Naive thymus-derived CD4-positive, alpha-beta T cell (primary cell): Measurements from ENCODE around the gene DMXL1. TPM values are rescaled to one million over a fixed set of nuclear protein-coding genes. Genes with fewer than 3 reads are reported as not detected.
A peak's percentile ranks its signal among the peaks of the same experiment; 100 is the strongest.

Source experiments
- ATAC-seq: fragments of 150-1000 bp; cut with Tn5 transposase; 2 replicates; pipeline ENCODE4 v1.10.0; 2021; ENCODE audit warnings: mild to moderate bottlenecking, moderate library complexity
- CTCF ChIA-PET: fragments of 350-600 bp; sonication (Branson Sonifier 250); formaldehyde crosslinking; loops from one replicate; lab custom pipeline; 2021; ENCODE audit warnings: antibody characterized with exemption; lab: Charles Lee
- POLR2A ChIA-PET: fragments of 350-600 bp; sonication (Branson Sonifier 250); formaldehyde crosslinking; loops from one replicate; lab custom pipeline; 2021; ENCODE audit warnings: antibody characterized with exemption, inconsistent platforms; lab: Charles Lee
- DNase-seq, 9 donors: peaks; one replicate each; pipeline versions ENCODE4 v3.0.0 to v3.0.0-alpha.2; 2020 to 2022; ENCODE audit warnings: mixed read lengths in 1 of 9
- H3K27ac ChIP-seq: one replicate; pipeline ENCODE4 v1.7.0; 2013; ENCODE audit warnings: mild to moderate bottlenecking, low read depth, low read length, moderate library complexity
- H3K27me3 ChIP-seq, 2 donors: one replicate each; pipeline ENCODE4 v1.7.0; 2013; ENCODE audit warnings: low read length in 2 of 2, mild to moderate bottlenecking in 2 of 2, moderate library complexity in 2 of 2; ENCODE audit not compliant: control insufficient read depth in 2 of 2, insufficient read depth in 2 of 2
- H3K36me3 ChIP-seq, 3 experiments: 1 replicate in 2 of 3; 2 replicates in 1 of 3; pipeline ENCODE4 v1.7.0; 2013; ENCODE audit warnings: low read length in 3 of 3, mild to moderate bottlenecking in 3 of 3, moderate library complexity in 1 of 3; ENCODE audit not compliant: insufficient read depth in 3 of 3, control insufficient read depth in 2 of 3
- H3K4me1 ChIP-seq, 2 donors: one replicate each; pipeline ENCODE4 v1.7.0; 2013; ENCODE audit warnings: low read length in 2 of 2, mild to moderate bottlenecking in 2 of 2, moderate library complexity in 1 of 2; ENCODE audit not compliant: control insufficient read depth in 2 of 2, insufficient read depth in 2 of 2
- H3K4me3 ChIP-seq: 2 replicates; pipeline ENCODE4 v1.7.0; 2013; ENCODE audit warnings: mild to moderate bottlenecking, low read length
- H3K9me3 ChIP-seq, 3 experiments: 1 replicate in 2 of 3; 2 replicates in 1 of 3; pipeline ENCODE4 v1.7.0; 2013; ENCODE audit warnings: low read length in 3 of 3; ENCODE audit not compliant: control insufficient read depth in 2 of 3
- H3K27ac Mint-ChIP-seq, 9 donors: one replicate each; pipeline ENCODE4 v1.8.0; 2020 to 2022; ENCODE audit warnings: mixed read lengths in 9 of 9, mild to moderate bottlenecking in 8 of 9, moderate library complexity in 5 of 9, inconsistent platforms in 2 of 9
- H3K27me3 Mint-ChIP-seq, 5 donors: one replicate each; pipeline ENCODE4 v1.8.0; 2021 to 2022; ENCODE audit warnings: mixed read lengths in 5 of 5, mild to moderate bottlenecking in 1 of 5
- H3K36me3 Mint-ChIP-seq, 5 donors: one replicate each; pipeline ENCODE4 v1.8.0; 2020 to 2022; ENCODE audit warnings: mixed read lengths in 5 of 5, mild to moderate bottlenecking in 3 of 5, inconsistent platforms in 1 of 5
- H3K4me1 Mint-ChIP-seq, 7 donors: one replicate each; pipeline ENCODE4 v1.8.0; 2020 to 2022; ENCODE audit warnings: mixed read lengths in 7 of 7, mild to moderate bottlenecking in 3 of 7, inconsistent platforms in 1 of 7
- H3K4me3 Mint-ChIP-seq, 10 donors: one replicate each; pipeline ENCODE4 v1.8.0; 2020 to 2022; ENCODE audit warnings: mild to moderate bottlenecking in 10 of 10, mixed read lengths in 10 of 10, moderate library complexity in 6 of 10, inconsistent platforms in 2 of 10
- H3K9me3 Mint-ChIP-seq, 11 donors: one replicate each; pipeline ENCODE4 v1.8.0; 2020 to 2022; ENCODE audit warnings: mixed read lengths in 11 of 11, mild to moderate bottlenecking in 4 of 11, inconsistent platforms in 1 of 11, moderate library complexity in 1 of 11
- intact Hi-C, 2 donors: fragments of 100-400 bp; cut with micrococcal nuclease; formaldehyde crosslinking; loops; one replicate each; pipeline ENCODE4 v1.15.1; 2023
- polyA plus RNA-seq, 2 donors: library from polyadenylated mRNA; unstranded; fragments of 300-500 nt; fragmentation: Illumina TruSeq; gene quantifications; one replicate each; pipeline ENCODE4 v1.2.3, GENCODE V29; 2021
- total RNA-seq, 6 experiments: library from RNA in 5 of 6; stranded (reverse) in 5 of 6; gene quantifications; 1 replicate in 5 of 6; 2 replicates in 1 of 6; pipeline ENCODE4 v1.2.3 and lab custom pipeline; 2021 to 2026

The DMXL1 gene
- total and polyA plus RNA-seq, 7 experiments from 2014 or later: 16.5 to 40.8 (median 32.0) TPM

DNA sequence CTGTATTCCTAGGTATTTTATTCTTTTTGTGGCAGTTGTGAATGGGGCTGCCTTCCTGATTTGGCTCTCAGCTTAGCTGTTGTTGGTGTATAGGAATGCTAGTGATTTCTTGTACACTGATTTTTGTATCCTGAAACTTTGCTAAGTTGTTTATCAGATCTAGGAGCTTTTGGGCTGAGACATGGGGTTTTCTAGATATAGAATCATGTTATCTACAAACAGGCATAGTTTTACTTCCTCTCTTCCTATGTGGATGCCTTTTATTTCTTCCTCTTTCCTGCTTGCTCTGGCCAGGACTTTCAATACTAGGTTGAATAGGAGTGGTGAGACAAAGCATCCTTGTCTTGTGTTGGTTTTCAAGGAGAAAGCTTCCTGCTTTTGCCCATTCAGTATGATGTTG, 129.9 kb downstream of the DMXL1 start:
- peaks cover 15 to 81% (median 68%) of the 10 kb centered on the region in 5 donors for H3K36me3 Mint-ChIP-seq
- no peak overlapping the region for H3K27ac ChIP-seq
- H3K4me1 ChIP-seq: no peaks in the 10 kb centered on the region
- peaks cover 0 to 28% (median 0%) of the 10 kb centered on the region in 3 experiments for H3K36me3 ChIP-seq
- H3K4me1 Mint-ChIP-seq: peaks cover 0 to 23% (median 15%) of the 10 kb centered on the region in 7 donors
- ATAC-seq: no peak
- DNase-seq: no peak
- intact Hi-C loops: no loop called here
- peaks cover 0 to 10% (median 3%) of the 10 kb centered on the region in 11 donors for H3K9me3 Mint-ChIP-seq
- POLR2A ChIA-PET: no interaction called here
- no peak overlapping the region for H3K4me3 Mint-ChIP-seq
- no peaks in the 10 kb centered on the region for H3K27me3 Mint-ChIP-seq
- peak overlapping the region in 2 of 9 donors; percentile 9 to 51 for H3K27ac Mint-ChIP-seq
- no peaks in the 10 kb centered on the region for H3K9me3 ChIP-seq
- no peak overlapping the region for H3K4me3 ChIP-seq
- no peaks in the 10 kb centered on the region for H3K27me3 ChIP-seq
- CTCF ChIA-PET: no interaction called here

DNA sequence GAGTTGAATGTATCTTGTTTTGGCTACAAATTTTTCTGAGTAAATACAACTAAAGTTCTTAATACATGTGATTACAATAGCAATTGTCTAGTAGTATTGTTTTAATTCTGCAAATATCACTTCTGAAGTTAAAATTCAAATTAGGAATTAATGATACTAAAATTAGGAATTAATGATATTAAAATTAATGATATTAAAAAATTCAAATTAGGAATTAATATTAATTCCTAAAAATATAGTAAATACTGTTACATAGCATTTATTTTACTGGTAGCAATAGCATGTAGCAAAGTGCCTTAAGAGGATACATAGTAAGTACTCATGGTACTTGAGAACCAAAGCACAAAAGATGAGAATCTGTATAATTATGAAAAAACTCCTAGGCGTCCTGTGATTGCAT, 136.2 kb downstream of the DMXL1 start:
- H3K4me1 Mint-ChIP-seq: peaks cover 0 to 8% (median 0%) of the 10 kb centered on the region in 7 donors
- Histone ChIP-seq H3K4me1 (no peaks in the 10 kb centered on the region), H3K27ac (no peak overlapping the region), H3K4me3 (no peak overlapping the region), H3K36me3 (peaks cover 0 to 9% (median 0%) of the 10 kb centered on the region in 3 experiments), H3K9me3 (no peaks in the 10 kb centered on the region), H3K27me3 (no peaks in the 10 kb centered on the region)
- H3K36me3 Mint-ChIP-seq: peaks cover under 1 to 59% (median 16%) of the 10 kb centered on the region in 5 donors
- H3K4me3 Mint-ChIP-seq: no peak overlapping the region
- DNase-seq: no peak
- intact Hi-C loops: no loop called here
- ChIA-PET POLR2A (no interaction called here), CTCF (no interaction called here)
- no peak for ATAC-seq
- no peaks in the 10 kb centered on the region for H3K27me3 Mint-ChIP-seq
- no peak overlapping the region for H3K27ac Mint-ChIP-seq
- H3K9me3 Mint-ChIP-seq: peaks cover 0 to 2% (median 0%) of the 10 kb centered on the region in 11 donors

DNA sequence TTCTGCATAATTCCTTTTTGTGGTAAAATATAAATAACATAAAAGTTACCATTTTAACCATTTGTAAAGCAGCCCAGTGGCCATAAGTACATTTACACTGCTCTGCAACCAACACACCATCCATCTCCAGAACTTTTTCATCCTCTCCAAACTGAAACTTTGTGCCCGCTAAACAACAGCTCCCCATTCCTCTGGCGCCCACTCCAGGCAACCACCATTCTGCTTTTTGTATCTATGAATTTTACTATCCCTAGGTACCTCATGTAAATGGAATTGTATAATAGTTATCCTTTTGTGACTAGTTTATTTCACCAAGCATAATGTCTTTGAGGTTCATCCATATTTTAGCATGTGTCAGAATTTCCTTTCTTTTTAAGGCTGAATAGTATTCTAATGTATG, 141.1 kb downstream of the DMXL1 start:
- intact Hi-C loops: no loop called here
- peaks cover 0 to 10% (median 2%) of the 10 kb centered on the region in 7 donors for H3K4me1 Mint-ChIP-seq
- ChIA-PET POLR2A (no interaction called here), CTCF (no interaction called here)
- no peaks in the 10 kb centered on the region for H3K27me3 ChIP-seq
- no peaks in the 10 kb centered on the region for H3K9me3 ChIP-seq
- no peak overlapping the region for H3K4me3 Mint-ChIP-seq
- no peaks in the 10 kb centered on the region for H3K27me3 Mint-ChIP-seq
- H3K4me1 ChIP-seq: no peaks in the 10 kb centered on the region
- H3K9me3 Mint-ChIP-seq: no peaks in the 10 kb centered on the region
- H3K27ac ChIP-seq: no peak overlapping the region
- H3K36me3 ChIP-seq: no peaks in the 10 kb centered on the region
- no peak overlapping the region for H3K4me3 ChIP-seq
- DNase-seq (no peak), ATAC-seq (no peak)
- no peak overlapping the region for H3K27ac Mint-ChIP-seq
- H3K36me3 Mint-ChIP-seq: peaks cover 0 to 60% (median 33%) of the 10 kb centered on the region in 5 donors

DNA sequence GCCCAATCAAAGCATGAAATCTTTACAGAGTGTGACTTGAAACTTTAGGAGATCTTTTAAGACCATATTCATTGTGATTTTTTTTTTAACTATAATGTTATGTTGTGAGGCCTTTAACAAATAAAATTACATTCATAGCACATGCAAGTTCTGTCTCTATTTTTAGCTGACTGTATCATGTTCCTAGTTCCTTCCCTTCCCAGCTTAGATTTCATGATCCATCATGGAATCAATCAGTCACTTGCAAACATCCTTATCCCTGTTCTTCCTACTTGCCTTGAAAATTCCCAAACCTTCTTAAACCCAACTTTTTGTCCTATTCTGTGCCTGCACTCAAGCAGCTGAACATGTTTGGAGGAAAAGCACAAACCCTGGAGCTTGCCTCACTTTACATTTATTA, 141.8 kb downstream of the DMXL1 start:
- POLR2A ChIA-PET: no interaction called here
- H3K27ac Mint-ChIP-seq: no peak overlapping the region

DNA sequence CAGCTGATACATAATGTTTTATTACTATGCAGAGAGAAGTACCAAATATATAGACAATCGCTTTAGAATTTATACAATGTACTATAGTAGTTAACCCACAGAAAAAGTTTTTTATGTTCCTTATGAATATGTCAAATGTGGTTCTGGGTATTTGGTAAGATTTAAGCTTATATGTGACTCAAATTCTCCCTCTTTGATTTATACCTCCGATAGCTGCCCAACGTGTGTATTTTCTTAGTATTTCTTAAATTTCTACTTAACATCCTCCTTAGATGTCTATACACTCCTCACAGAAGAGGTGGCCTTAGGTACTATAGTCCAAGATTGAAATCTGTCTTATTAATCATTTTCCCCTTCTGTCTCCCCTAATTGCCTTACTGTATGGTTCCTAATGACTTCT, 146.3 kb downstream of the DMXL1 start:
- CTCF ChIA-PET: interaction anchor here (1.0 kb wide), 1 partner anchor 195 kb away, joined by 3 read pairs; no protein-coding TSS in a partner anchor

More for the DNA sequence above, 141.8 kb downstream of the DMXL1 start:
- no peak overlapping the region for H3K4me3 Mint-ChIP-seq
- H3K4me3 ChIP-seq: no peak overlapping the region
- H3K4me1 Mint-ChIP-seq: peaks cover 0 to 10% (median 2%) of the 10 kb centered on the region in 7 donors
- no peak for DNase-seq
- no peaks in the 10 kb centered on the region for H3K9me3 Mint-ChIP-seq
- H3K4me1 ChIP-seq: no peaks in the 10 kb centered on the region
- no peaks in the 10 kb centered on the region for H3K27me3 Mint-ChIP-seq
- no peaks in the 10 kb centered on the region for H3K27me3 ChIP-seq
- ATAC-seq: no peak
- H3K27ac ChIP-seq: no peak overlapping the region
- CTCF ChIA-PET: no interaction called here
- peaks cover 0 to 60% (median 33%) of the 10 kb centered on the region in 5 donors for H3K36me3 Mint-ChIP-seq
- H3K36me3 ChIP-seq: no peaks in the 10 kb centered on the region
- H3K9me3 ChIP-seq: no peaks in the 10 kb centered on the region
- intact Hi-C loops: no loop called here

DNA sequence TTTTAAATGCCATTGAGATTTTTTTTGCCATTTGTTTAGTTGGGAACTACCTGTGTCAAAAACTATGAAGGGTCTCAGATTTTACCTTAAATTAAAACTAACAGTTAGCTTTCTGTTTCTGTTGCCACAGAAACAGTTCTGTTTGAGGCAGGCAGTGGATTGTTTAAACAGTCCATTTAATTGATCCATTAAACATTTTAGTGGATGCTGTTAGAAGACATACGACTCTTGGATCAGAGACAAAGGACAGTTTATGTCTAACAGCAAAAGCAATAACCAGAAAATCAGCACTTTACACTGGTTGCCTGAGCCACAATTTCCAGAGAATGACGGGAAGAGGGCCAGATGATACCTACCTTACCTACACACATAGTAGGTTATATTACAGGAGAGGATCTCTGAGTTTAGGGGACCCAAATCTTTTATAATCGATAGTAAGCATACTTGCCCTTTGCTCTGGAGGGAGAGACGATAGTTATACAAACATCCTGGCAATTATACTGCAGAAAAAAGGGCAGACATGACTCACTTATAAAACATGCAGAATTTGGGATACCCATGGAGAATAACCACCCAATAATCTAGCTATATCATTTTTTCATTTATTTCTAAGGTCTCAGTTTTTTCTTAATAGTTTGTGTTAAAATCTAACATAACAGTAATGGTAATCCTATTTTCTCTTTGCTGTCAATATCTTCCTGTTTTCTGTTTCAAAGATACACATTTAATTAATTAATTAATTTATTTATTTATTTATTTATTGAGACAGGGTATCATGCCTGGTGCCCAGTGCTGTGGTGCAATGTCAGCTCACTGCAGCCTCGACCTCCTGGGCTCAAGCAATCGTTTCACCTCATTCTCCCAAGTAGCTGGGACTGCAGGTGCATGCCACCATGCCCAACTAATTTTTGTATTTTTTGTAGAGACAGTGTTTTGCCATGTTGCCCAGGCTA, 148.2 kb downstream of the DMXL1 start:
- no peak for ATAC-seq
- intact Hi-C loops: no loop called here
- H3K4me3 Mint-ChIP-seq: no peak overlapping the region
- peaks cover 12 to 46% (median 30%) of the 10 kb centered on the region in 5 donors for H3K36me3 Mint-ChIP-seq
- H3K27me3 Mint-ChIP-seq: no peaks in the 10 kb centered on the region
- Histone ChIP-seq H3K27me3 (no peaks in the 10 kb centered on the region), H3K36me3 (no peaks in the 10 kb centered on the region), H3K4me1 (no peaks in the 10 kb centered on the region), H3K27ac (no peak overlapping the region), H3K9me3 (no peaks in the 10 kb centered on the region), H3K4me3 (no peak overlapping the region)
- ChIA-PET POLR2A (no interaction called here), CTCF (interaction anchor here (0.8 kb wide), 1 partner anchor 20 kb away, joined by 3 read pairs; no protein-coding TSS in a partner anchor)
- H3K27ac Mint-ChIP-seq: no peak overlapping the region
- H3K4me1 Mint-ChIP-seq: peaks cover 0 to 8% (median 0%) of the 10 kb centered on the region in 7 donors
- no peak for DNase-seq
- H3K9me3 Mint-ChIP-seq: no peaks in the 10 kb centered on the region

More for the DNA sequence above, 146.3 kb downstream of the DMXL1 start:
- Histone ChIP-seq H3K9me3 (no peaks in the 10 kb centered on the region), H3K36me3 (no peaks in the 10 kb centered on the region), H3K4me3 (no peak overlapping the region), H3K4me1 (no peaks in the 10 kb centered on the region), H3K27me3 (no peaks in the 10 kb centered on the region), H3K27ac (no peak overlapping the region)
- POLR2A ChIA-PET: interaction anchor here (0.6 kb wide), 1 partner anchor 234 kb away, joined by 4 read pairs; no protein-coding TSS in a partner anchor
- ATAC-seq: no peak
- Mint-ChIP-seq H3K4me1 (peaks cover 0 to 10% (median 0%) of the 10 kb centered on the region in 7 donors), H3K27me3 (no peaks in the 10 kb centered on the region), H3K36me3 (peaks cover 5 to 49% (median 35%) of the 10 kb centered on the region in 5 donors), H3K9me3 (no peaks in the 10 kb centered on the region), H3K4me3 (no peak overlapping the region), H3K27ac (no peak overlapping the region)
- DNase-seq: no peak
- intact Hi-C loops: no loop called here
